SK-N-DZ (cell line): ENCODE results near the gene EDEM3.
"Not testable (repeated sequence)": the region's sequence is repeated elsewhere in the genome, so short reads cannot be mapped to it uniquely, and the experiment has no call there.

Source experiments
- DNase-seq: peaks from one replicate; pipeline ENCODE4 v3.0.0-alpha.2; 2015; ENCODE audit warnings: low spot score

EDEM3 gene

DNA sequence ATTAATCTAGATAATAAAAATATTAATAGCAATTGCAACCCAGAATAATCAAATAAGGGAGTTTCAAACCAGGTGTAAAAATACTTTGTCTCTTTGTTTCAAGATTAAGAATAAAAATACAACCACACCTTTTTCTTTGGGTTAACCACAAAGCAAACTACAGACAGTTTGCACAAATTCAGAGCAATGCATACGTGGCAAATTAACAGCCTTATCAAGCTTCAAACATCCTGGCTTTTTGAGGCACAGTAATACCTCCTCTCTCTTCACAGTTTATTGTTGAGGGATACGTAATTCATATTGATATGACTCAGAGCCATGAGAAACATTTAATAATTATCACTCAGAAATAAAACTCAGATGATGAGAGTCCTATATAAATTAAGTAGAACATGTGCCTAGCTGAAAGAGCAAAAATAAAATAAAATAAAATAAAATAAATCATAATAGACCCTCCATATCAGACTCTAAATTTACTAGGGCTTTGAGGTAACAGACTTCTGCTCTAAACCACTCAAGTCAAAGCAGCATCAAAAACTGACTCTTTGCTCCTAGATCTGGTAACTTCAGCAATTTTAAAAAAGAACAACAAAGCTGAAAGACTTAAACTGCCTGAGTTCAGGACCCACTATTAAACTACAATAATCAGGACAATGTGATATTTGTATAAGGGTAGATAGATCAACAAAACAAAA, 11.4 kb downstream of the EDEM3 start:
- DNase-seq: no peak

DNA sequence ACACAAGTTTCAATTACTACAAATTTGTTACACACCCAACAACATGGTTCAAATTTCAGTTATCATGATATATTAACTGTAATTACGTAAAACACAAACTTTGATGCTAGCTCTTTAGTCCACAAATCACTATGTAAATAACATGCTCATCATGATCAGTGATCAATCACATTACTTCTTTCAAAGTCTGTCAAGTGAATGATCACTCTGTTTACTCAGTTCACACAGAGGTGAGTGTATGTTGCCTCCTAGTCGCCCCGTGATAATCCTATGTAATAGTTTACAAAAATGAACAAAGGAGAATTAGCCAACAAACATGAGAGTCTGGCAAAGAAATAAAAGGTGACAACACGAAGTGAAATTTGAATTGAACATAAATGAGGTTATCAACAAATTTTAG, 14.3 kb downstream of the EDEM3 start:
- no peak for DNase-seq

DNA sequence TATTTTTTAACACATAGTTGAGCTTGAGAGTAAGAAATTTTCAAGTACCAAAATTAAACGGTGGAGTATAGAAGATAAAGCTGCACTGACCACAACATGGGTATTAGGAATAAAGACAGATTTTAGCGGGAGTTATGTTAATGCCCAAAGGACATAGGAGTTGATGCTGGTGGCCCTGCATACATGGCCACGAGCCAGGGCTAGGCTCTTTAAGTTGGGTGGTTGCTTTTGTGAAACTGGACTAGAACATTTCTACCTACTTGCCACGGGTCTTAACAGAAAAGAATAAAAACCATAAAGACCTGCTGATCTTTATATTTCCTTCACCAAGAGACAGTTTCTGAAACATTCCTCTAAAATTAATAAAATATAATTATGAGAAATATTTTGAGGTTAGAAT, 14.9 kb downstream of the EDEM3 start:
- DNase-seq: no peak

DNA sequence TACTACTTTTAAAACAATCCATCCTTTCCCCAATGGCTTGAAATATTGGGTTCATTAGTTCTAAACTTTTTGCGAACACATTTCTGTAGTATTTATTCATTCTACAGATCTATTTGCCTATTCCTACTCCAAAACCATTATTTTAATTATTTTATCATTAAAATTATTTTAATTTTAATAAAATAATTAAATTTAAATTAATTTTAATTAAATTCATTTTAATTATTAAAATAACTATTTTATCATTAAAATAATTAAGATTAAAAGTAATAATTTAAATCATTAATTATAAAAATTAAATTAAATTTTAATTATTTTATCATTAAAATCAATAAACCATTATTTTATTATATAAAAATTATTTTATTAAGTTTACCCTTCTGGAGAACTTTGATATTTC, 15.6 kb downstream of the EDEM3 start:
- DNase-seq: no peak

DNA sequence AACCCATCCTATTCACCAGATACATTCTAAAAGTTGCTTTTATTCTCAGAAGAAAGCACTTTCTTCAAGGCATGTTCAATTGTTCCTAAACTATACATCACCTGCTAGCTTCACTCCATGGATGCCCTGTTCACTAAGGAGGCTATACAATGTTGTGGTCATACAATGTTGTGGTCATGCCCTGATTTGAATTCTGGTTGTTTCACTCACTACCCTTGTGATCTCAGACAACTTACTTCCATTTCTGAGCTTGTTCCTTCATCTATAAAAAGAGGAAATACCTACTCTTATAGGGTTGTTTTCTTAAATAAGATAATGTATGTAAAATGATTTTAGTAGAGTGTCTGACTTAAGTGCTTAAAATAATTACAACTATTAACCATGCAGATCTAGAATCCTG, 19.7 kb downstream of the EDEM3 start:
- no peak for DNase-seq

DNA sequence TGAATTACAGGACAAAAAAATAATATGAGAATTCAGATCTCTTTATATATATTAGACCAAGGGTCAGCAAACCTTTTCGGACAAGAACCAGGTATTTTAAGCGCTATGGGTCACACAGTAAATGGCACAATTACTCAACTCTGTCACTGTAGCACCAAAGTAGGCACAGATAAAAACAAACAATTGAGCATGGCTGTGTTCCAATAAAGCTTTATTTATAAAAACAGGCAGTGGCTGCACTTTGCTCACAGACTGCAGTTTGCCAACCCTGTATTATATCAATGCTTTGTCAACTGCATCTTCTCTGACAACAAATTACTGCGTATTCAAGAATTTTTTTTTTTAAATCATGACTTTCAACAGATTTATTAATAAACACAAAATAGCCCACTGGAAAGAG, 29.8 kb downstream of the EDEM3 start:
- DNase-seq: no peak

DNA sequence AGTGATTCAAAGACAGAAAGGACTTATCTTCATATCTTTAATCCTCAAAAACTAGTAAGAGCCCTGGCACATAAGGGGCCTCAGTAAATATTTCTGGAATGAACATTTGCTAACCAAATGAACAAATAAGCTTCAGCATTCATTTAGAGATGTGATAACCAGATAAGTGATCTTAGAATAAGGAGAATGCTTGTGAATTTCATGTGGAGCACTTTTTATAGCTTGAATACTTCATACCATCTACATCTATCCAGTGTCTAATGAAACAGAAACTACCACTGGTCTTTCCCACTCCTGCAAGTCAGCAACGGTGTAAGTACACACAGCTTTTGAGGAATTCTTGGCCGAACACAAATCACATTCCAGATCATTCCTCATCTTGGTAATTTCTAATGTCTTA, 38.5 kb downstream of the EDEM3 start:
- no peak for DNase-seq

DNA sequence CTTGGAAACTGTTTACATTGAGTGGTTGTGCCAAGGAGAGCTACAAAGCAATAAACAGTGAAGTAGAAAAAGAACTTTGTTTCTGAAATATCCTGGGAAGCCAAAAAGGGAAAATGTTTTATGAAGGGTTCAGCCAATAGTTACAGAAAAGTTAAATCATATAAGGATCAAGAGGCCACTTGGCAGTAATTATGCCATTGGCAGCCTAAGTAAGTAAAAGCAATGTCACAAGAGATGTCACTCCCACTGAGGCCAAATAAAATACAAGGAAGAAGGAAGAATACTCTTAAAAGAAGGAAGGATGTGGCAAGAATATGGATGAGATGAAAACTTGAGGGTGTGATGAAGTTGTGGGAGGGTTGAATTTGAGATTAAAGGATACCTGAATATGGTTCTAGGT, 45.2 kb downstream of the EDEM3 start:
- no peak for DNase-seq

DNA sequence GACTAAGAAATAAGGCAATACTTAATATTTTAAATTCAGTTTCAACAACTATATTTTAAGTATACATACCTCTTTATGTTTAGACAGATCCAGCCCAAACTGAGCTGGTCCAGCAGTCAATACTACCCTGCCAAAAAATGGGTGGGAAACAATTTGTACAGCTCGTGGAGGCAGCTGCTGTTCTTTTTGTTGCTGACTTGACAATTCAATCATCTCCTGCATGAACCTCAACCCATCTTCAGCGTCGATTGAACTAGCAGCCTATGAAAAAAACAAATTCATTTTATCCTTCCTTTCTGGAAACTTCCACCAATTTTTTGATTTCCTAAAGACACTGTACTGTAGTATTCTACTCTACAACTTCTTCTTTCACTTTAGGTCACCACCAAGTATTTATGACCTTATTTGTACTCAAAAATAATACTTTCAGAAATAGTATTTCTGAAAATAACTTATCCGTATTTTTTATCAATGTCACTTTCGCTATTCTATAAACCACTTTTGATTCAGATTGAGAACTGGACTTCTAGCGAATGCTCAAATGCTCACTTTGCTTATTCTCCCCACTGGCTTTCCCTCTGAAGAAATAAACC, 46.5 kb downstream of the EDEM3 start:
- DNase-seq: no peak

DNA sequence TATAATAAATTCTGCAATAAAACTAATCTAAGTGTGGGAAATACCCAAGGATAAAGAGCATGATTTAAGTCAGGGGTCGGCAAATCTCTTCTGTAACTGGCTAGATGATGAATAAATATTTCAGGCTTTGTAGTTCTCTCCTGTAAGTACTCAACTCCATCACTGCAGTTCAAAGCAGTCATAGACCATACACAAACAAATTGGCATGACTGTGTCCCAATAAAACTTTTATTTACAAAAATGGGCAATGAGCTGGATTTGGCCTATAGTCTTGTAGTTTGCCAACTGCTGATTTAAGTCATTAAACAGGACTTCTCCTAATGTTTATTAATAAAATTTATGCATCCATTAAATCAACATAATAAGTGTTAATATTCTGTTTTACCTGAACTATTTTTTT, 49.4 kb downstream of the EDEM3 start:
- no peak for DNase-seq

DNA sequence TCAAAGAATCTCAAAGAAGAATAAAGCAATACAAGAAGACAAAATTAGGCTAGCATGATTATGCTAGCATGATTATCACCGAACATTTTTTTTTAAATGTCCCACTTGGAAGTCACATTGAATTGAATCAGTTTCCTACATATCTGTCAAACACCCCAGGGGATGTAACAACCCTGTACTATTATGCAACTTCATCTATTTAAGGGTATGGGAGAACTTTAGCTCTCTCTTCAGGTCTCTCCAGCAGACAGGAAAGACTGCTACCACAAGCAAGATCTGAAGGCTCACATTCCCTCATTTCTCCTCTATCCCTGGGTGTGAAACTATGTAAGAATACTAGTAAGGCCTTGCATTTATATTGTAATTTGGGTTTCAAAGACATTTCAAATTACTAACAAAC, 52.8 kb downstream of the EDEM3 start:
- no peak for DNase-seq

DNA sequence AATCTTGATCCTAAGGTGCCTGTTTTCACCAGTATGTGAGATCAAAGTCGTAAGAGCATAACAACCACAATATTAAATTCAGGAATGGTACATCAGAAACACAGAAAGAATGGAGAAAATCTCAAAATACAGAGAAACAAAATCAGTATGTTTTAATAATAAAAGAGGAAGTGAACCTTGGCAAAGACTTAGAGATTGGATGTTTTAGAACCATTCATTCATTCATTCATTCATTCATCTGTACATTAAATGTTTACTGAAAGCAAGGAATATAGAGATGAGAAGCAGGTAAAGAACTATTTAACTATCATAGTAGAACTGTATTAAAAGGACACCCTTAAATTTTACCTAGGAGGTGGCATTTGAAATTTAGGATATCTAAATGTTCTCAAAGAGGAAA, 55.7 kb downstream of the EDEM3 start:
- no peak for DNase-seq

DNA sequence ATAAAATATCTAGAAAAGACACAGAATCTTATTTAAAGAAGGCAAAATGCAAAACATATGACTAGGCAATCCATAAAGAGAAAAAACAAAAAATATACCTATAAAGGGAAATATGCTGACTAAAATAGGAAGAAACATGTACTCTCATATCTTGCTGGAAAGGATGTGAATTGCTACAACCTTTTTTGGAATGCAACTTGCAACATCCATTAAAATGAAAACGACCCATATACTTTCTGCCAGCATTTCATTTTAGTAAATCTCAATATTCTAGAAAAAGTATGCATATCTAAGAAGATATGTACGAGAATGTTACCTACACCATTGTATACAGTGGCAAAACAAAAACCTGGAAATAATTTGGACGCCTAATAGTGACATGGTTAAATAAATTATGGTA, 56.6 kb downstream of the EDEM3 start:
- no peak for DNase-seq

DNA sequence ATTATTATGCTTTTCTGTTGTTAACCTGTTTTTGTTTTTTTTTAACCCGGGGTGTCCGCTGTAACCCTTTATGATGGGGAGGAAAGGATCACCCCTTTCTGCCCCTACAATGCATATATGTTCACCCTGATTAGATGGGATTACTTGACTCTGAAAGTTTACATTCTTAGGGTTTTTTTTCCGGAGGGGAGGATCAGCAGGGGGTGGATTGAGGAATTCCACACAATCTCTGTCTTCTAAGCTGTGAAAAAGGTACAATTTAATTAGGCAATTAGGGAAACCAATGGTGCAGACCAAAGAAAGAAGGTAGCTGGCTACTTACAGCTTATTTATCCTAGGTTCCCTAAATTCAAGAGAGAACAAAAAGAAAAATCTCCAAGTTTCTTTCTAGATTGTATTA, 58.3 kb downstream of the EDEM3 start:
- DNase-seq: no peak

DNA sequence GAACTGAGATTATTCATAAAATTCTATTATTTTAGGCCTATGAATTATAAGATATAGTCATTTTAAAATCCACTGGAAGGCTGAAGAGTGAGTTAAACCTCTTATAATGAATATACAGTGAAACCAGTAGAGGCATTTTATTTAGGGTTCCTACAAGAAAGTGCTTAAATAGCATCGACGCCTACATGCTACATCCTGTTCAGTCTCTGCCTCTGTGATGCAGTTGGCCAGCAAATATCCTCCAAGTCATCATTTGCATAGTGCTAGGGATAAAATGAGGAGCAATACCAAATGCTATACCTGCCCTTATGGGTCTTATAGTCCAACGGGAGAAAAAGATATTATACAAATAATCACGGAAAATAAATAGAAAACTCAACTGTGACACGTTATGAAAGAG, 59.6 kb downstream of the EDEM3 start:
- DNase-seq: no peak

DNA sequence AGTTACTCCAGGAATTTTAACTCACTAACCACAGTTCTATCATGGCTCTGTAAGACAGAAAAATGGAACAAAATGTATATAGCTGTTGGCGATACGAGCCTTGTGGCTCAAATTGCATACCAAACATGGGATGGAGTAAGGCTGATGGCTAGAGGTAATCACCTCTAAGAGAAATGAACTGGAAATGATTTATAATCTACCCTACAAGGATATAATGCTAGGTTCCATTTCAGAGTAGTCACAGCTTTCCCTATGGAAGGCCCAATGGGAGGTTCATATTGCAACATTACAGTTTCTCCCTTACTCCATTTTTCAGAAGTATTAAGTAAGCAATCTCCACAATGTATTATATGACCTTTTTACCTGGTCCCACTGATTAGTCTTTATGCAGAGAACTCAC, 61.6 kb downstream of the EDEM3 start:
- no peak for DNase-seq

DNA sequence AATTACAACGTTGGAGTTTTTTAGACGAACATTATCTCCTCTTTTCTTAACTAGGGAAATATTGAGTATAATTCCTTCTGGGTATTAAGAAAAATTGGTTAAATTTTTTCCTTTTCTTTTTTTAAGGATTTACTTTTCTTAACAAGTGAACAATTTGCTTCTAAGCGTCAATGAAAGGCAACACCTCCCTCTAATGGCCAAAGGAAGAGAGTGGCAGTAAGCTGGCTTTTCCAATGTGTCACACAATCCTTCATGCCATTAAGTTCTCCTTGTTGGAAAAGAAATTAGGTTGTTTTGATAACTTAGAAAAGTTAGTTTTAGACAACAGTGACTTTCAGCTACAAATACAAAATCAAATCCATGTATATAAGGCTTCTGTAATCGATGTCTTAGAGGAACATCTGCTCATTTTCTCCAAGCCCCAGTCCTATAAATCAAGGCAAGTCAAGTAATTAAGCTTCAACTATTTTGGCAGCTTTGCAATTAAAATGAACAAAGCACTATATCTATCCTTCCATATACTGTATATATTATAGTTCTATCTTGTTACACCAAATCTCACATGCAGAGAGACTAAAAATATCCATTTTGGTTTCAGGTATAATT, 62.8 kb downstream of the EDEM3 start:
- DNase-seq: peak; percentile 39

DNA sequence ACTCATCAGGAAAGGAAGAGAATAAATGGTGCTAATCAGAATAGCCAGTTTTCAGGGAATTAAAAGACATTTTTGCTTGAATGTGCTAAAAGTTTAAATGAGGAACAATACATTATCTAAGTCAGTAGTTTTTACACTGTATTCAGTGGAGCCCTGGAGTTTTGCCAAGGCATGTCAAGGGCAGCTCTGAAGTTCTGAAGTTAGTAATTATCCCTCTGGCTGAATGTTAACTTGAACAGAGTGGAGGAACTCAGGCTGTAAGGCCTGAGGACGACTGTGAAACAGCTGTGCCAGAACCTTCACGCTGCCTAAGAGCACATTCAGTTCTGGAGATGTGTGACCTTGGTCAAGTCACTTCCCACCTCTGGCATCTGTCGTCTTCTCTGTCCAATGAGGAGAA, 68.1 kb downstream of the EDEM3 start:
- no peak for DNase-seq

DNA sequence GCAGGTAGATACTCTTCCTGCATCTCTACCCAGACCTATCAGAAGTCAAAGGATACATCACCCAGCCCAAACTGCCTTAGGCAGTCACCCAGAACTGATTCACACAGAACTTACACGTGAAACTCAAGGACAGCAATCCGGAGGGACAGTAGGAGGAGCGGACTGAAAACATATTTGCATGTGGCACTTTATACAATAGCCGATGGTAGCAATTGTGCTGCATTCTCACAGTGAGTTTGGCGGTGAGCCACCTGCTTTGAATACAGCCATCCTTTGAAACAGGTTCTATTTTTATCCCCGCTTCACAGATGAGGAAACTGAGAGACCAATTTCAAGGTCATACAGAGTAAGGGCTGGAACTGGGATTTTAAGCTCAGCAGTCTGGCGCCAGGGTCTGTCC, 69.5 kb downstream of the EDEM3 start:
- no peak for DNase-seq

DNA sequence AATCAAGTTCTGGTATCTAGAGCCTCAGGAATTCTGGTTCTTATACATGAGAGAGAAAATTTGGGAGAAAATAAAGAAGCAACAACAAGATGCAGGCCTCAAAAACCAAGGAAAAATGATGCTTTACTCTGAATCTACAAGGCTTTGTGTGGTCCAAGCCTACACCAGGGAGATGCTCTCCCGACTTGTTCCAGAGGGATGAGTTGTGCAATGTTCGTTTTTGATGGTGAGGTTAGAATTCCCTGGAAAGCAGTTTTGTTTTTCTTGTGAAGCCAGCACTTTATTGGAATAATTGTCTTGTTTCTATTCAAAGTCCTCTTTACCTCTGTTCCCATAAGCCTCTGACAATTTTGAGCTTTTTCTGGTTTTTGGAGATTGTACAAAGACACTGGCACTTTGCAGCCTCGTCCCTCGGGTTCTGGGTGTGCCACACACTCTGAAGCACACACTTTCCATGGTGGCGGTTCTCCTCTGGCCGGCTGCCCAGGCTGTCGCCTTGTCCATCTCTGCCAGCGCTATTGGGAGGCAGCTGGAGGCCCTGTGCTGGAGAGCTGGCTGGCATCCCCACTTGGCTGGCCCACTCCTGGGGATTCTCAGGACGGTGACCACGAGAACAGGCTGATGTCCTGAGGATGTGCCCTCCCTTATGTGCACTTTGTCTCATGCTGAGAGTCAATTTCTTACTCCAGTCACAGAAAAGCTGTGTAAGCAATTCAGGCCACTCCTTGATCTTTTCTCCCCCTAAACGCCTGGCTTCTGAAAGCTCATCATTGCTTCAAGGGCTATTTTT, 70.2 kb downstream of the EDEM3 start:
- no peak for DNase-seq

DNA sequence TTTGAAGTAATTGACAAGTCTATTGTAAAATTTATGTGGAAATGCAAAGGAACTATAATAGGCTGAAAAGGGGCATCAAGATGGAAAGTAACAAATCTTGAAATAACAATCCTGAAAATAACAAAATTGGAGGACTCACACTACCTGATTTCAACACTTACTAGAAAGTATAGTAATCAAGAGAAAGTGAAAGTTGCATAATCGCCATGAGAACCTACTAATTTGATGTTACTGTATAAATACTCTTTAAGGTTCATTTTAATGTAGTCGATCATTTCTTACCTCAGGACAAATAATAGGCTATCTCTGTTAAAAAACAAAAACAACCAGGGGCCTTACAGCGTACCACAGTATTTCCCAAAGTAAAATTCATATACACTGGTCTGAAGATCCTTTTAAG, 71.7 kb downstream of the EDEM3 start:
- DNase-seq: no peak

DNA sequence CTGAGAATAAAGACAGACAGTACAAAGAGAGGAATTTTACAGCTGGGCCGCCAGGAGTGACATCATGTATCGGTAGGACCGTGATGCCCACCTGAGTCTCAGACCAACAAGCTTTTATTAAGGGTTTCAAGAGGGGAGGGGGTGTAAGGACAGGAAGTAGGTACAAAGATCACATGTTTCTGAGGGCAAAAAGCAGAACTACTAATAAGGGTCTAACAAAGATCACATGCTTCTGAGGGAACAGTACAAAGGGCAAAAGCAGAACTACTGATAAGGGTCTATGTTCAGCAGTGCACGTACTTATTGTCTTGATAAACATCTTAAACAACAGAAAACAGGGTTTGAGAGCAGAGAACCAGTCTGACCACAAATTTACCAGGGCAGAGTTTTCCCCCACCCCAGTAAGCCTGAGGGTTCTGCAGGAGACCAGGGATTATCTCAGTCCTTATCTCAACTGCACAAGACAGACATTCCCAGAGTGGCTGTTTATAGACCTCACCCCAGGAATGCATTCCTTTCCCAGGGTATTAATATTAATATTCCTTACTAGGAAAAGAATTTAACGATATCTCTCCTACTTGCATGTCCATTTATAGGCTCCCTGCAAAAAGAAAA, 73.9 kb downstream of the EDEM3 start:
- DNase-seq: not testable (repeated sequence)
